Prostate gland (tissue), 2 donors: ENCODE data around the gene TCF12.
"Not testable (repeated sequence)": the region's sequence is repeated elsewhere in the genome, so short reads cannot be mapped to it uniquely, and the experiment has no call there.

Source experiments
- POLR2A ChIP-seq: fragments of 450-650 bp; IDR thresholded peaks from one replicate; pipeline ENCODE4 v1.6.1; 2016; ENCODE audit warnings: antibody characterized with exemption, mild to moderate bottlenecking
- POLR2AphosphoS5 ChIP-seq: sonication (generic); formaldehyde crosslinking; IDR thresholded peaks from one replicate; pipeline ENCODE4 v1.6.1; 2017; ENCODE audit warnings: antibody characterized with exemption
- TF ChIP-seq, protein P1 (sequence below), 4 experiments: fragments of 200-600 bp in 2 of 4; fragments of 450-650 bp in 2 of 4; sonication (generic) in 2 of 4; IDR thresholded peaks; 1 replicate in 3 of 4; 2 replicates in 1 of 4; pipeline ENCODE4 v1.5.1; 2016 to 2019; ENCODE audit warnings: antibody characterized with exemption in 4 of 4, mild to moderate bottlenecking in 2 of 4, moderate library complexity in 2 of 4

- TF ChIP-seq POLR2A, POLR2AphosphoS5: not testable (repeated sequence)
- TF ChIP-seq, protein P1, sequence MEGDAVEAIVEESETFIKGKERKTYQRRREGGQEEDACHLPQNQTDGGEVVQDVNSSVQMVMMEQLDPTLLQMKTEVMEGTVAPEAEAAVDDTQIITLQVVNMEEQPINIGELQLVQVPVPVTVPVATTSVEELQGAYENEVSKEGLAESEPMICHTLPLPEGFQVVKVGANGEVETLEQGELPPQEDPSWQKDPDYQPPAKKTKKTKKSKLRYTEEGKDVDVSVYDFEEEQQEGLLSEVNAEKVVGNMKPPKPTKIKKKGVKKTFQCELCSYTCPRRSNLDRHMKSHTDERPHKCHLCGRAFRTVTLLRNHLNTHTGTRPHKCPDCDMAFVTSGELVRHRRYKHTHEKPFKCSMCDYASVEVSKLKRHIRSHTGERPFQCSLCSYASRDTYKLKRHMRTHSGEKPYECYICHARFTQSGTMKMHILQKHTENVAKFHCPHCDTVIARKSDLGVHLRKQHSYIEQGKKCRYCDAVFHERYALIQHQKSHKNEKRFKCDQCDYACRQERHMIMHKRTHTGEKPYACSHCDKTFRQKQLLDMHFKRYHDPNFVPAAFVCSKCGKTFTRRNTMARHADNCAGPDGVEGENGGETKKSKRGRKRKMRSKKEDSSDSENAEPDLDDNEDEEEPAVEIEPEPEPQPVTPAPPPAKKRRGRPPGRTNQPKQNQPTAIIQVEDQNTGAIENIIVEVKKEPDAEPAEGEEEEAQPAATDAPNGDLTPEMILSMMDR (IDR thresholded peaks at IDR 0.05): not testable (repeated sequence)
Observed at GRCh38 chr15:57150866-57151203, 232.4 kb downstream of the TCF12 start.
